Cardiac fibroblast (primary cell): ENCODE data around the gene ABHD17A.
A peak's percentile ranks its signal among the peaks of the same experiment; 100 is the strongest.

ENCODE experiments used
- DNase-seq, 2 donors: peaks; one replicate each; pipeline versions ENCODE4 v3.0.0 to v3.0.0-alpha.2; 2010; ENCODE audit warnings: low read depth in 2 of 2
- H3K4me3 ChIP-seq, 2 donors: replicated peaks in 1 of 2; 1 replicate in 1 of 2; 2 replicates in 1 of 2; pipeline ENCODE4 v1.5.1; 2011; ENCODE audit warnings: low read depth in 2 of 2, low read length in 2 of 2, mild to moderate bottlenecking in 2 of 2, moderate library complexity in 1 of 2
- CTCF ChIP-seq: IDR thresholded peaks from one replicate; pipeline ENCODE4 v1.5.1; 2011; ENCODE audit warnings: low read depth, mild to moderate bottlenecking, low read length, inconsistent platforms

Gene ABHD17A

GRCh38 chr19:1849886-1850398 lies 35.4 kb downstream of the ABHD17A start:
- no peak overlapping the region for H3K4me3 ChIP-seq
- DNase-seq: no peak
- TF ChIP-seq CTCF: no peak

- H3K4me3 ChIP-seq: no peak overlapping the region
- no peak for DNase-seq
- TF ChIP-seq CTCF: no peak
These were observed 36.2 kb downstream of the ABHD17A start for GRCh38 chr19:1849132-1849474.

- peak within 1 kb of the TSS; percentile 98 for H3K4me3 ChIP-seq
- DNase-seq: peak; percentile 96 to 97
- TF ChIP-seq CTCF: peak; percentile 90
These were observed 36.7 kb downstream of the ABHD17A start, which contains the start of gene REXO1 for GRCh38 chr19:1848399-1849131. TSS of gene REXO1 (minus strand) at chr19:1848483. CDS start at chr19:1848358, 125 bp downstream.

GRCh38 chr19:1847684-1848398 lies 37.5 kb downstream of the ABHD17A start:
- peak; percentile 56 to 66 for DNase-seq
- TF ChIP-seq CTCF: no peak
- peak overlapping the region; percentile 98 for H3K4me3 ChIP-seq

- TF ChIP-seq CTCF: no peak
- DNase-seq: no peak
- H3K4me3 ChIP-seq: peak overlapping the region; percentile 98
These were observed 38.0 kb downstream of the ABHD17A start for GRCh38 chr19:1847348-1847683.

GRCh38 chr19:1846517-1847204 lies 38.6 kb downstream of the ABHD17A start:
- no peak for DNase-seq
- peak overlapping the region; percentile 98 for H3K4me3 ChIP-seq
- TF ChIP-seq CTCF: no peak
